HFF-Myc (cell line): ENCODE data around the gene KREMEN1.

Source experiments
- DNase-seq: peaks from one replicate; pipeline ENCODE4 v3.0.0-alpha.2; 2011; ENCODE audit warnings: low read depth; ENCODE audit errors: extremely low read depth
- H3K4me3 ChIP-seq: replicated peaks from 2 replicates; pipeline ENCODE4 v1.5.1; 2011; ENCODE audit warnings: low read depth, mild to moderate bottlenecking, control low read depth, low read length
- TF ChIP-seq, protein P1 (sequence below): IDR thresholded peaks from 2 replicates; pipeline ENCODE4 v1.5.1; 2012; ENCODE audit warnings: mild to moderate bottlenecking, low read depth, low read length, control low read depth; ENCODE audit errors: missing control alignments

KREMEN1 gene

GRCh38 chr22:29130476-29130875, 57.6 kb downstream of the KREMEN1 start:
- TF ChIP-seq, protein P1, sequence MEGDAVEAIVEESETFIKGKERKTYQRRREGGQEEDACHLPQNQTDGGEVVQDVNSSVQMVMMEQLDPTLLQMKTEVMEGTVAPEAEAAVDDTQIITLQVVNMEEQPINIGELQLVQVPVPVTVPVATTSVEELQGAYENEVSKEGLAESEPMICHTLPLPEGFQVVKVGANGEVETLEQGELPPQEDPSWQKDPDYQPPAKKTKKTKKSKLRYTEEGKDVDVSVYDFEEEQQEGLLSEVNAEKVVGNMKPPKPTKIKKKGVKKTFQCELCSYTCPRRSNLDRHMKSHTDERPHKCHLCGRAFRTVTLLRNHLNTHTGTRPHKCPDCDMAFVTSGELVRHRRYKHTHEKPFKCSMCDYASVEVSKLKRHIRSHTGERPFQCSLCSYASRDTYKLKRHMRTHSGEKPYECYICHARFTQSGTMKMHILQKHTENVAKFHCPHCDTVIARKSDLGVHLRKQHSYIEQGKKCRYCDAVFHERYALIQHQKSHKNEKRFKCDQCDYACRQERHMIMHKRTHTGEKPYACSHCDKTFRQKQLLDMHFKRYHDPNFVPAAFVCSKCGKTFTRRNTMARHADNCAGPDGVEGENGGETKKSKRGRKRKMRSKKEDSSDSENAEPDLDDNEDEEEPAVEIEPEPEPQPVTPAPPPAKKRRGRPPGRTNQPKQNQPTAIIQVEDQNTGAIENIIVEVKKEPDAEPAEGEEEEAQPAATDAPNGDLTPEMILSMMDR: no peak
- DNase-seq: no peak
- H3K4me3 ChIP-seq: no peak overlapping the region

DNA sequence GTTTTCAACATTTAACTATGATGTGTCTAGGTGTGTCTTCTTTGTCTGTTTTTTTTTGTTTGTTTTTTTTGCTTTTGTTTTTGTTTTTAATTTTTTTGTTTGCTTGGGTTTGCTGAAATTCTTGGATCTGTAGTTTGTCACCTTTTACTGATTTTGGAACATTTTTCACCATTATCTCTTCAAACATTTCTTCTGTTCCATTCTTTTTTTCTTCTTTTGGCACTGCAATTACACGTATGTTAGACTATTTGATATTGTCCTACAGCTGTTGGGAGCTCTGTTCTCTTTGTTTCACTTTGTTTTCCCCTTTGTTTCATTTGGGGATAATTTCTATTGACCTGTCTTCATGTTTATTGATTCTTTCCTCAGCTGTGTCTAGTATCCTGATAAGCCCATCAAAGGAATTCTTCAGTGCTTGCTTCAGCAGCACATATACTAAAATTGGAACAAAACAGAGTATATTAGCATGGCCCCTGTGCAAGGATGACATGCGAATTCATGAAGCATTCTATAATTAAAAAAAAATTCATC, 60.8 kb downstream of the KREMEN1 start:
- no peak overlapping the region for H3K4me3 ChIP-seq
- TF ChIP-seq, protein P1: no peak
- no peak for DNase-seq

GRCh38 chr22:29134448-29134847, 61.6 kb downstream of the KREMEN1 start:
- H3K4me3 ChIP-seq: no peak overlapping the region
- TF ChIP-seq, protein P1: no peak

GRCh38 chr22:29136782-29137700, 64.2 kb downstream of the KREMEN1 start:
- H3K4me3 ChIP-seq: no peak overlapping the region
- TF ChIP-seq, protein P1: no peak
- DNase-seq: no peak

More at GRCh38 chr22:29134448-29134847, 61.6 kb downstream of the KREMEN1 start:
- DNase-seq: no peak

DNA sequence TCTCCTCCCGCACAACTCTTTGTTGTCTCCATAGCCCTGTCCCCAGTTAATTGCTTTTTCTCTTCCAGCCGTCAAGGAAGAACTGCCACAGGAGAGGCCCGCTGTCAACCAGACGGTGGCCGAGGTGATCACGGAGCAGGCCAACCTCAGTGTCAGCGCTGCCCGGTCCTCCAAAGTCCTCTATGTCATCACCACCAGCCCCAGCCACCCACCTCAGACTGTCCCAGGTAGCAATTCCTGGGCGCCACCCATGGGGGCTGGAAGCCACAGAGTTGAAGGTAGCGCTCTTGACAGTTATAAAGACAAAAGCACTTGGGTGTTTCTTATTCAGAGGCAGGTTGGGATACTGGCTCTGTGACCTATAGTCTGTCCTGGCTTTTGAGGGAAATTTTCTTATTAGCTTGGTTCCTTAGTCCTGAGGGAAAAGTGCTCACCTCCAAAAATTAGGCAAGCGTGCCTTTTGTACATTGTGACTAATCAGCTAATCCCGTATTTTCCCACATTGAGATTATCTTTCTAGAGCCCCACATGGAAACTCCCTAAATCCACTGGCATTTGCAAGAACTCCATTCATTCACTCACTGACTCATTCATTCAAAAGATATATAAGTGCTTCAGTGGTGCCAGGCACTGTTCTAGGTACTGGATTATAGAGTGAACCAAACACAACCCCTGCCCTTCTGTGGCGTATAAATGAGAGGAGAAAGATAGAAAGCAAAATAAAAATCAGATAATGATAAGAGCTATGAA, 65.9 kb downstream of the KREMEN1 start:
- TF ChIP-seq, protein P1: no peak
- no peak for DNase-seq
- no peak overlapping the region for H3K4me3 ChIP-seq

DNA sequence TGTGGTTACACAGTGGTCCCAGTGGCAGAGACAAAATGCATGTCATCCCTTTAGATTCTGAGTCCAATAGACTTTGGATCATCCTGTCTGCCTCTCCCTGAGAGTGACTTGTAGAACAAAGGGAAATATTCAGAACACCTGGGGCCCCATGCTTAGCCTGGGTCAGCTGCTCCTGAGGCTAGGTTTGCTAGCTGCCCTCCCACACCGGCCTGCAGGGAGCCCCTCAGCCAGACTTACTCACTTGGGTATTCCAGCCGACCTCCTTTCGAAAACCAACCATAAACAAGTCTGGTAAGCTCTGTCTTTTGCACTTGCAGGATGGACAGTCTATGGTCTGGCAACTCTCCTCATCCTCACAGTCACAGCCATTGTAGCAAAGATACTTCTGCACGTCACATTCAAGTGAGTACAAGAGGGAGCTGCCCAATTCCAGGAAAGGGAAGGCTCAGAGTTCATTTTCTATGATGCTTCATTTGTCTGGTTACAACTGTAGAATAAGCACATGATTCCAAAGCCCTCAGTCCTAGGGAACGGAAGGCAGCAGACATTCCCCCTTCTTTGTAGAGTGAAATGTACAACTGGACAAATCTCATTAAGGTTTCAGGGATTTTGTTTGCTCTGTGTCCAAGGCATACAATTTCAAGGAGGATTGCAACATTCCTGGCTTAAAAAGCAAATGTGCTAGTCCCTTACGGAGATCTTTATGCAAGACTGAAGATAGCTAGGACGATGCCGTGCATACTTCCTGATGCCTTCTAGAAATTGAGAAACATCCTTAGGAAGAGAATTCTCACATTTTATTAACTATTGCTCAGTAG, 67.3 kb downstream of the KREMEN1 start:
- DNase-seq: no peak
- TF ChIP-seq, protein P1: no peak

More for the DNA sequence above, 67.3 kb downstream of the KREMEN1 start:
- no peak overlapping the region for H3K4me3 ChIP-seq
